ENCODE measurements around the gene HECTD3.
"Not testable (repeated sequence)": the region's sequence is repeated elsewhere in the genome, so short reads cannot be mapped to it uniquely, and the experiment has no call there.

Gene HECTD3

GRCh38 chr1:44985747-44986359, 25.3 kb downstream of the HECTD3 start:
- no peak for DNase-seq

DNA sequence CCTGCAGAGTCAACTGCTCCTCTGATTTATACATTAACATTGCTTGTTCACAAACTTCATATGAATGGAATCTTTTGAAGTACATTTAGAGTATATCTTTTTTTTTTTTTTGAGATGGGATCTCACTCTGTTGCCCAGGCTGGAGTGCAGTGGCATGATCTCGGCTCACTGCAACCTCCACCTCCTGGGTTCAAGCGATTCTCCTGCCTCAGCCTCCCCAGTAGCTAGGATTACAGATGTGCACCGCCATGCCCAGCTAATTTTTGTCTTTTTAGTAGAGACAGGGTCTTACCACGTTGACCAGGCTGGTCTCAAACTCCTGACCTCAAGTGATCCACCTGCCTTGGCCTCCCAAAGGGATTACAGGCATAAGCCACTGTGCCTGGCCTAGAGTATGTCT, 33.8 kb downstream of the HECTD3 start:
- not testable (repeated sequence) for DNase-seq

GRCh38 chr1:44976252-44976651, 34.9 kb downstream of the HECTD3 start:
- no peak for DNase-seq

- DNase-seq, result no peak
Observed at GRCh38 chr1:44973645-44974044, 37.5 kb downstream of the HECTD3 start.

DNA sequence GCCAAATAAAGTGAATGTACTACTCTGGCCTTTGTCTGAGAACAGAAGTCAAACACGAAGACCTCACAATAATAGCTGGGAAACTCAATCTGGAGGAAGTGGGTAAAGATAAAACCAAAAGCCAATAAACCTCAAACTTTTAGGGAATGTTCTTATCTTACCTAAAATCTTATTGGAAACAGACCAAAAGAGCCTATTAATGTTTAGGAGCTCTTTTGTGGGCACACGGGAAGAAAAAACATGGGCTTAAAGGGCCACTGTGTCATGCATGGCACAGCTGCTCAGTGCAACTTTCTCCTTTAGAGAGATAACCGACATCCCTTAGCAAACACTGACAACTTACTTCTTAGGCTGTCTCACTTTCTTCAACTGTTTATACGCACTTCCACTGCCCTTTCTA, 40.8 kb downstream of the HECTD3 start:
- no peak for DNase-seq

GRCh38 chr1:44964396-44964795, 46.7 kb downstream of the HECTD3 start:
- no peak for DNase-seq

DNA sequence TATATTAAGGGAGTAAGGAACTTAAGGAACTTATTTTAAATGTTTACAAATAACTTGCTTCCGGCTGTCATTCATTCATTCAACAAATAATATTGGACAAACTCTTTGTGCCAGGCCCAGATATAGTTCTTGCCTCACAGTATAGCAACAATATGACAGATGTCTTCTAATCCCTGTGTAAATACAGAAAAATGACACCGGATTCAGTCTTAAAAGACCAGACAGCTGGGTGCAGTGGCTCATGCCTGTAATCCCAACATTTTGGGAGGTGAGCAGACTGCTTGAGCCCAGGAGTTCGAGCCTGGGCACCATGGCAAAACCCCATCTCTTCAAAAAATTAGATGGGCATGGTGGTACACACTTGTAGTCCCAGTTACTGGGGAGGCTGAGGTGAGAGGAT, 48.4 kb downstream of the HECTD3 start:
- DNase-seq, result no peak

DNA sequence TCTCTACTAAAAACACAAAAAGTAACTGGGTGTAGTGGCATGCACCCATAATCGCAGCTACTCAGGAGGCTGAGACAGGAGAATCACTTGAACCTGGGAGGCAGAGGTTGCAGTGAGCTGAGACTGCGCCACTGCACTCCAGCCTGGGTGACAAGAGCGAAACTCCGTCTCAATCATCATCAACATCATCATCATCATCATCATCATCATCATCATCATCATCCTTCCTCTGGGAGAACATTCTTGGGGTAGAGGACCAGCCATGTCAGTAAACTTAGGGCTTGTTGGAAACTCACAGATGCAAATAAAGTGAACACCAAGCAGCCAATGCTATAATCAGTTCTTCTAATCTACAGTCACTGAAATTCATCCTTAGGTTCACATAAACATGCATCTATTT, 49.1 kb downstream of the HECTD3 start:
- DNase-seq, result not testable (repeated sequence)

DNA sequence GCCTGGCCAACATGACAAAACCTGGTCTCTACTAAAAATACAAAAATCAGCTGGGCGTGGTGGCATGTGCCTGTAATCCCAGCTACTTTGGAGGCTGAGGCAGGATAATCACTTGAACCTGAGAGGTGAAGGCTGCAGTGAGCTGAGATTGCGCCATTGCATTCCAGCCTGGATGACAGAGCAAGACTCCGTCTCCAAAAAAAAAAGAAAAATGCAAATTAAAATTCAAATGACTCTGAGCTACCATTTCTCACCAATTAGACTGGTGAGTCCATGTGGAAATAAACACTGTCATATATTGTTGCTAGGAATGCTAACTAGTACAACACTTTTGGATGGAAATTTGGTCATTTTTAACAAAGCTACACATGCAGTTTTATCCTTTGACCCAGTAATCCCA, 53.6 kb downstream of the HECTD3 start:
- not testable (repeated sequence) for DNase-seq

- DNase-seq, result not testable (repeated sequence)
Observed at GRCh38 chr1:44956077-44956476, 55.0 kb downstream of the HECTD3 start.

Measured in activated T-cell treated with anti-CD3 and anti-CD28 coated beads, Interleukin-2, amount 50 U/mL, for 48 hours (primary cell).